GM12878 (cell line): ENCODE data around the gene CDON. TPM values are rescaled to one million over a fixed set of nuclear protein-coding genes. Genes with fewer than 3 reads are reported as not detected.

ENCODE experiments used
- ATAC-seq: fragments of 200-7000 bp; cut with Tn5 transposase; 3 replicates; pipeline ENCODE4 v1.9.1; 2020; ENCODE audit warnings: mild to moderate bottlenecking, moderate library complexity
- BruUV-seq: library from RNA; stranded (reverse); fragments of 400-500 nt; replicated peaks from 2 replicates; lab custom pipeline; 2021; lab: Mats Ljungman, UMichigan
- CTCF ChIA-PET: fragments of 300-600 bp; sonication (Branson Sonifier 250); formaldehyde crosslinking; extraction: SDS; loops from one replicate; lab custom pipeline; 2021; ENCODE audit warnings: inconsistent platforms; lab: Yijun Ruan, JAX
- POLR2A ChIA-PET: fragments of 350-600 bp; formaldehyde crosslinking; extraction: SDS; loops from one replicate; lab custom pipeline; 2021; ENCODE audit warnings: inconsistent platforms; lab: Charles Lee
- RAD21 ChIA-PET: fragments of 300-600 bp; sonication (Branson Sonifier 250); formaldehyde crosslinking; loops from one replicate; lab custom pipeline; 2023; ENCODE audit warnings: antibody characterized with exemption; ENCODE audit not compliant: unreplicated experiment; lab: Charles Lee
- SMC1A ChIA-PET: fragments of 300-600 bp; sonication (Branson Sonifier 250); formaldehyde crosslinking; loops from one replicate; lab custom pipeline; 2023; ENCODE audit not compliant: unreplicated experiment, uncharacterized antibody; lab: Charles Lee
- DNase-seq: peaks from one replicate; pipeline ENCODE4 v3.0.0-alpha.2; 2011; ENCODE audit warnings: low read depth, low spot score
- FAIRE-seq: peaks from 3 replicates; lab custom pipeline; 2011; peaks lifted over from hg19 to GRCh38; lab: Jason Lieb, UNC
- H2AFZ ChIP-seq: 2 replicates; pipeline ENCODE4 v1.6.0; 2011; ENCODE audit warnings: low read depth, low read length, control low read depth; ENCODE audit not compliant: control insufficient read depth
- H3K27ac ChIP-seq: 2 replicates; pipeline ENCODE4 v1.5.1; 2011; ENCODE audit warnings: control low read depth; ENCODE audit not compliant: control insufficient read depth, insufficient read depth
- H3K27me3 ChIP-seq, 2 experiments: replicated peaks in 1 of 2; 2 replicates each; pipeline versions ENCODE4 v1.6.0 to v1.6.1; 2011; ENCODE audit warnings: low read length in 1 of 2; ENCODE audit not compliant: control insufficient read depth in 2 of 2, insufficient read depth in 2 of 2
- H3K36me3 ChIP-seq, 2 experiments: 2 replicates each; pipeline ENCODE4 v1.5.1; 2011; ENCODE audit warnings: low read length in 1 of 2; ENCODE audit not compliant: control insufficient read depth in 2 of 2, insufficient read depth in 2 of 2
- H3K4me1 ChIP-seq: 2 replicates; pipeline ENCODE4 v1.6.1; 2011; ENCODE audit warnings: mild to moderate bottlenecking, low read length, moderate library complexity, mixed read lengths; ENCODE audit not compliant: control insufficient read depth, insufficient read depth
- H3K4me2 ChIP-seq: 2 replicates; pipeline ENCODE4 v1.6.0; 2011; ENCODE audit warnings: control low read depth; ENCODE audit not compliant: control insufficient read depth, insufficient read depth
- H3K4me3 ChIP-seq: fragments of 200-600 bp; sonication (generic); 2 replicates; pipeline ENCODE4 v1.5.1; 2016
- H3K79me2 ChIP-seq: 2 replicates; pipeline ENCODE4 v1.6.0; 2011; ENCODE audit warnings: low read length; ENCODE audit not compliant: control insufficient read depth, insufficient read depth
- H3K9ac ChIP-seq: 2 replicates; pipeline ENCODE4 v1.8.0; 2011; ENCODE audit warnings: low read length, control low read depth, mixed read lengths; ENCODE audit not compliant: control insufficient read depth, insufficient read depth
- H3K9me3 ChIP-seq: replicated peaks from 3 replicates; pipeline ENCODE4 v1.5.1; 2011; ENCODE audit warnings: mild to moderate bottlenecking, low read length; ENCODE audit not compliant: control insufficient read depth, insufficient read depth
- H4K20me1 ChIP-seq: 2 replicates; pipeline ENCODE4 v1.6.0; 2011; ENCODE audit not compliant: control insufficient read depth, insufficient read depth
- ATF3 ChIP-seq: IDR thresholded peaks from 2 replicates; pipeline ENCODE4 v1.6.1; 2011; ENCODE audit warnings: low read depth, mild to moderate bottlenecking, low read length, moderate library complexity, borderline replicate concordance; ENCODE audit errors: extremely low read depth
- CEBPZ ChIP-seq: fragments of 150-350 bp; IDR thresholded peaks from 2 replicates; pipeline ENCODE4 v1.6.1; 2016; ENCODE audit warnings: low read depth, low read length
- CTCF ChIP-seq, 3 experiments: IDR thresholded peaks in 2 of 3; conservative IDR thresholded peaks in 1 of 3; 2 replicates each; pipeline ENCODE4 v1.5.1; 2011; ENCODE audit warnings: low read depth in 3 of 3, low read length in 3 of 3, mild to moderate bottlenecking in 3 of 3, control low read depth in 2 of 3, moderate library complexity in 2 of 3, inconsistent platforms in 1 of 3, mixed read lengths in 1 of 3; ENCODE audit not compliant: control insufficient read depth in 2 of 3, insufficient read depth in 1 of 3; ENCODE audit errors: extremely low read depth in 1 of 3
- ELK1 ChIP-seq: IDR thresholded peaks from 2 replicates; pipeline ENCODE4 v1.6.1; 2012; ENCODE audit warnings: low read depth, low read length, improper control_type of control experiment
- EZH2 ChIP-seq: IDR thresholded peaks from 2 replicates; pipeline ENCODE4 v1.6.1; 2012; ENCODE audit warnings: low read depth, mild to moderate bottlenecking, control low read depth, inconsistent platforms, low read length, borderline replicate concordance; ENCODE audit not compliant: control insufficient read depth
- FOXK2 ChIP-seq: fragments of 450-650 bp; IDR thresholded peaks from 2 replicates; pipeline ENCODE4 v1.6.1; 2017; ENCODE audit warnings: mild to moderate bottlenecking, moderate library complexity
- KAT2A ChIP-seq: conservative IDR thresholded peaks from 2 replicates; pipeline ENCODE4 v1.6.1; 2011; ENCODE audit warnings: low read depth, low read length; ENCODE audit not compliant: control insufficient read depth
- MTA3 ChIP-seq: IDR thresholded peaks from 2 replicates; pipeline ENCODE4 v1.6.1; 2012; ENCODE audit warnings: low read length, inconsistent platforms, borderline replicate concordance
- MYB ChIP-seq: fragments of 150-350 bp; IDR thresholded peaks from 2 replicates; pipeline ENCODE4 v1.6.1; 2014; ENCODE audit warnings: mild to moderate bottlenecking, low read depth, low read length, borderline replicate concordance
- NR2C2 ChIP-seq: IDR thresholded peaks from 2 replicates; pipeline ENCODE4 v1.6.1; 2011; ENCODE audit warnings: borderline replicate concordance, low read depth; ENCODE audit not compliant: control insufficient read depth, insufficient read length
- PAX8 ChIP-seq: fragments of 450-650 bp; IDR thresholded peaks from 2 replicates; pipeline ENCODE4 v1.6.1; 2017; ENCODE audit warnings: mild to moderate bottlenecking, moderate library complexity
- SIN3A ChIP-seq: IDR thresholded peaks from 2 replicates; pipeline ENCODE4 v1.6.1; 2012; ENCODE audit warnings: low read depth, low read length, improper control_type of control experiment
- SMAD5 ChIP-seq: IDR thresholded peaks from 2 replicates; pipeline ENCODE4 v1.6.1; 2016; ENCODE audit warnings: antibody characterized with exemption, low read depth
- ZNF384 ChIP-seq: IDR thresholded peaks from 2 replicates; pipeline ENCODE4 v1.6.1; 2012; ENCODE audit warnings: low read depth, mild to moderate bottlenecking, low read length, improper control_type of control experiment, borderline replicate concordance
- ZNF622 ChIP-seq: fragments of 450-650 bp; IDR thresholded peaks from 2 replicates; pipeline ENCODE4 v1.6.1; 2017; ENCODE audit warnings: mild to moderate bottlenecking, inconsistent platforms
- ZSCAN29 ChIP-seq: fragments of 450-650 bp; IDR thresholded peaks from 2 replicates; pipeline ENCODE4 v1.6.1; 2017; ENCODE audit warnings: mild to moderate bottlenecking, moderate library complexity
- WGBS: methylation state at CpG from one replicate; pipeline ENCODE4 v1.1.6; 2016; ENCODE audit warnings: low lambda C conversion rate; ENCODE audit not compliant: insufficient replicate concordance, insufficient coverage; ENCODE audit errors: missing lambda C conversion rate; 5-methylcytosine and 5-hydroxymethylcytosine counted together
- in situ Hi-C: fragments of 300-500 bp; cut with MboI; formaldehyde crosslinking; loops from 9 replicates; pipeline ENCODE4 v1.14.3; 2018; ENCODE audit warnings: mixed read lengths
- intact Hi-C: fragments of 100-400 bp; cut with micrococcal nuclease; formaldehyde crosslinking; loops from one replicate; pipeline ENCODE4 v1.14.2; 2022; ENCODE audit not compliant: unreplicated experiment
- polyA plus RNA-seq, 11 experiments: library from polyadenylated mRNA; depleted of rRNA in 4 of 11; unstranded in 6 of 11; stranded (reverse) in 5 of 11; fragments of >200 nt; fragmentation: Nextera tagmentation in 4 of 11; fragmentation: Illumina TruSeq in 1 of 11; extraction: Ambion mirVana in 4 of 11; extraction: Trizol in 1 of 11; gene quantifications; 1 replicate in 1 of 11; 2 replicates in 10 of 11; pipeline versions ENCODE4 v1.2.1 to v1.2.3, GENCODE V29; 2011 to 2016; ENCODE audit warnings: inconsistent platforms in 2 of 11, missing spikeins in 2 of 11, low read depth in 1 of 11
- total RNA-seq, 4 experiments: library from RNA; depleted of rRNA in 3 of 4; stranded (reverse); fragments of >200 nt in 3 of 4; fragmentation: Illumina TruSeq in 1 of 4; extraction: Trizol in 1 of 4; gene quantifications; 2 replicates each; pipeline versions ENCODE4 v1.2.1 to v1.2.3, GENCODE V29; 2013 to 2021

CDON gene
- total and polyA plus RNA-seq, 10 of the 15 experiments (the other 5 are each of a cell fraction or from before 2014, with no cell fraction given) = 0.07 to 4.2 (median 0.36) TPM

GRCh38 chr11:125916683-125917347 lies 145.9 kb downstream of the CDON start:
- Histone ChIP-seq H3K27me3 (peaks cover 3 to 4% of the 10 kb centered on the region in 2 experiments; a peak in 2 of 4 replicates), H3K4me2 (no peak overlapping the region), H3K4me1 (no peaks in the 10 kb centered on the region), H3K36me3 (no peaks in the 10 kb centered on the region), H3K79me2 (no peaks in the 10 kb centered on the region), H2AFZ (no peak overlapping the region), H3K9ac (no peak overlapping the region), H4K20me1 (no peaks in the 10 kb centered on the region), H3K9me3 (no peaks in the 10 kb centered on the region), H3K27ac (no peak overlapping the region), H3K4me3 (no peak overlapping the region)
- FAIRE-seq = no peak
- ChIA-PET SMC1A (interaction anchor here (0.8 to 2.2 kb wide), 2 partner anchors 29 to 277 kb away, joined by 3 to 7 read pairs; partner anchors contain the start of gene HYLS1), POLR2A (no interaction called here), RAD21 (interaction anchor here (0.9 kb wide), 1 partner anchor 277 kb away, joined by 3 read pairs; no protein-coding TSS in a partner anchor), CTCF (interaction anchor here (1.6 kb wide), 1 partner anchor 274 kb away, joined by 3 read pairs; no protein-coding TSS in a partner anchor)
- ATAC-seq = no peak
- no peak for DNase-seq
- BruUV-seq = no TSS peak
- TF ChIP-seq FOXK2 = no peak
- no peak for TF ChIP-seq CTCF (IDR thresholded peaks at IDR 0.05 in 2 of 3, conservative IDR thresholded peaks at IDR 0.05 in 1 of 3; ENCODE audit: control insufficient read depth in 2 of 3, extremely low read depth in 1 of 3, insufficient read depth in 1 of 3, low read depth in 3 of 3, low read length in 3 of 3)
- TF ChIP-seq ZSCAN29 = no peak
- TF ChIP-seq ZNF384 = no peak
- no peak for TF ChIP-seq SMAD5
- no peak for TF ChIP-seq ATF3
- no peak for TF ChIP-seq EZH2
- no peak for TF ChIP-seq ELK1
- TF ChIP-seq MYB = no peak
- no peak for TF ChIP-seq CEBPZ
- TF ChIP-seq ZNF622 = no peak
- no peak for TF ChIP-seq NR2C2
- TF ChIP-seq MTA3 = no peak
- no peak for TF ChIP-seq KAT2A
- no peak for TF ChIP-seq PAX8
- no peak for TF ChIP-seq SIN3A
- WGBS = 41% methylated on average over 12 of the region's 12 CpGs
- in situ Hi-C loops (no loop called here), intact Hi-C loops (loop anchor here (5.0 kb wide), 1 partner anchor 340 kb away; no protein-coding TSS in a partner anchor)
